ENCODE data around the gene BAZ2B.

DNA sequence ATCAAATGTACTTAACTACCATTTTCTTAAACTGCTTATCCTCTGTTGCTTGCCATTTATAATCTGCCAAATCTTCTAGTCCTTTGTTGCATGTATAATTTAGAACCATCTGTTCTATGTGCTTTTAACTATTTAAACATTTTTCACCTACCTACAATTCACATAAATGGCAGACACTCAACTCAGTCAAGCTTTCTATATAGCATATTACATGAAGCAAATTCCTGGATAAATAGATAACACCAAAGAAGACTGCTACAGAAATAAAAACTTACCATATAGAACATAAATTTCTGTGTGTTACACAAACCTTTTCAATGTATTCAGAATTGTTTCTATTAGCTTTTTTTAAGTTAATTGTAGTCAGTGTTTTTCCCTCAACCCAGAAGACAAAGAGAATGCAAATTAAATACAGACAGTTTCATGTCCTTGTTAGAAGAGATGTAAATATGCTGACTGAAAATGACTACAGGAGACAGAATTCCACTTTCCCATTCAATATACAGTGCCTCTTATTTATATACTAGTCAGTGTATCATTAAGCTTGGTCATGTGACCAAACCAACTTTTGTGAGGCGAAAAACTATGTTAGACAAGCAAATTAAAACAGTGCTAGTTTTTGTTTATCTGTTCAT is 2.6 kb downstream of the BAZ2B start:
- TF ChIP-seq, protein P1, sequence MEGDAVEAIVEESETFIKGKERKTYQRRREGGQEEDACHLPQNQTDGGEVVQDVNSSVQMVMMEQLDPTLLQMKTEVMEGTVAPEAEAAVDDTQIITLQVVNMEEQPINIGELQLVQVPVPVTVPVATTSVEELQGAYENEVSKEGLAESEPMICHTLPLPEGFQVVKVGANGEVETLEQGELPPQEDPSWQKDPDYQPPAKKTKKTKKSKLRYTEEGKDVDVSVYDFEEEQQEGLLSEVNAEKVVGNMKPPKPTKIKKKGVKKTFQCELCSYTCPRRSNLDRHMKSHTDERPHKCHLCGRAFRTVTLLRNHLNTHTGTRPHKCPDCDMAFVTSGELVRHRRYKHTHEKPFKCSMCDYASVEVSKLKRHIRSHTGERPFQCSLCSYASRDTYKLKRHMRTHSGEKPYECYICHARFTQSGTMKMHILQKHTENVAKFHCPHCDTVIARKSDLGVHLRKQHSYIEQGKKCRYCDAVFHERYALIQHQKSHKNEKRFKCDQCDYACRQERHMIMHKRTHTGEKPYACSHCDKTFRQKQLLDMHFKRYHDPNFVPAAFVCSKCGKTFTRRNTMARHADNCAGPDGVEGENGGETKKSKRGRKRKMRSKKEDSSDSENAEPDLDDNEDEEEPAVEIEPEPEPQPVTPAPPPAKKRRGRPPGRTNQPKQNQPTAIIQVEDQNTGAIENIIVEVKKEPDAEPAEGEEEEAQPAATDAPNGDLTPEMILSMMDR (IDR thresholded peaks at IDR 0.05 in 2 of 3, conservative IDR thresholded peaks at IDR 0.05 in 1 of 3; ENCODE audit: borderline replicate concordance in 1 of 3, insufficient read depth in 1 of 3, low read depth in 2 of 3, low read length in 2 of 3) = no peak
- TF ChIP-seq EZH2phosphoT487 (IDR thresholded peaks at IDR 0.05; ENCODE audit: borderline replicate concordance) (no peak), YY1 (IDR thresholded peaks at IDR 0.05; ENCODE audit: extremely low read depth, insufficient replicate concordance, low read depth, low read length) (no peak), POLR2A (IDR thresholded peaks at IDR 0.05; ENCODE audit: borderline replicate concordance, extremely low read depth, insufficient read depth, insufficient read length) (no peak), TCF7L2 (IDR thresholded peaks at IDR 0.05; ENCODE audit: borderline replicate concordance, extremely low read depth, insufficient read depth, insufficient read length) (no peak), POLR2AphosphoS5 (IDR thresholded peaks at IDR 0.05; ENCODE audit: low read depth, low read length) (no peak), FOSL1 (IDR thresholded peaks at IDR 0.05; ENCODE audit: low read depth) (no peak), SP1 (IDR thresholded peaks at IDR 0.05; ENCODE audit: low read depth) (no peak)
- TF ChIP-seq, protein P2, sequence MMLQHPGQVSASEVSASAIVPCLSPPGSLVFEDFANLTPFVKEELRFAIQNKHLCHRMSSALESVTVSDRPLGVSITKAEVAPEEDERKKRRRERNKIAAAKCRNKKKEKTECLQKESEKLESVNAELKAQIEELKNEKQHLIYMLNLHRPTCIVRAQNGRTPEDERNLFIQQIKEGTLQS (IDR thresholded peaks at IDR 0.05) = no peak
- TF ChIP-seq, protein P3, sequence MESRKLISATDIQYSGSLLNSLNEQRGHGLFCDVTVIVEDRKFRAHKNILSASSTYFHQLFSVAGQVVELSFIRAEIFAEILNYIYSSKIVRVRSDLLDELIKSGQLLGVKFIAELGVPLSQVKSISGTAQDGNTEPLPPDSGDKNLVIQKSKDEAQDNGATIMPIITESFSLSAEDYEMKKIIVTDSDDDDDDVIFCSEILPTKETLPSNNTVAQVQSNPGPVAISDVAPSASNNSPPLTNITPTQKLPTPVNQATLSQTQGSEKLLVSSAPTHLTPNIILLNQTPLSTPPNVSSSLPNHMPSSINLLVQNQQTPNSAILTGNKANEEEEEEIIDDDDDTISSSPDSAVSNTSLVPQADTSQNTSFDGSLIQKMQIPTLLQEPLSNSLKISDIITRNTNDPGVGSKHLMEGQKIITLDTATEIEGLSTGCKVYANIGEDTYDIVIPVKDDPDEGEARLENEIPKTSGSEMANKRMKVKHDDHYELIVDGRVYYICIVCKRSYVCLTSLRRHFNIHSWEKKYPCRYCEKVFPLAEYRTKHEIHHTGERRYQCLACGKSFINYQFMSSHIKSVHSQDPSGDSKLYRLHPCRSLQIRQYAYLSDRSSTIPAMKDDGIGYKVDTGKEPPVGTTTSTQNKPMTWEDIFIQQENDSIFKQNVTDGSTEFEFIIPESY (IDR thresholded peaks at IDR 0.05; ENCODE audit: extremely low read depth, insufficient replicate concordance, low read length) = no peak
- TF ChIP-seq, protein P4, sequence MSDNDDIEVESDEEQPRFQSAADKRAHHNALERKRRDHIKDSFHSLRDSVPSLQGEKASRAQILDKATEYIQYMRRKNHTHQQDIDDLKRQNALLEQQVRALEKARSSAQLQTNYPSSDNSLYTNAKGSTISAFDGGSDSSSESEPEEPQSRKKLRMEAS (IDR thresholded peaks at IDR 0.05) = no peak
